Fibroblast of skin of right quadriceps (primary cell): ENCODE data around the gene SYNRG.
A peak's percentile ranks its signal among the peaks of the same experiment; 100 is the strongest.

ENCODE experiments used
- DNase-seq: peaks from one replicate; pipeline ENCODE4 v3.0.0-alpha.2; 2013

SYNRG gene

DNA sequence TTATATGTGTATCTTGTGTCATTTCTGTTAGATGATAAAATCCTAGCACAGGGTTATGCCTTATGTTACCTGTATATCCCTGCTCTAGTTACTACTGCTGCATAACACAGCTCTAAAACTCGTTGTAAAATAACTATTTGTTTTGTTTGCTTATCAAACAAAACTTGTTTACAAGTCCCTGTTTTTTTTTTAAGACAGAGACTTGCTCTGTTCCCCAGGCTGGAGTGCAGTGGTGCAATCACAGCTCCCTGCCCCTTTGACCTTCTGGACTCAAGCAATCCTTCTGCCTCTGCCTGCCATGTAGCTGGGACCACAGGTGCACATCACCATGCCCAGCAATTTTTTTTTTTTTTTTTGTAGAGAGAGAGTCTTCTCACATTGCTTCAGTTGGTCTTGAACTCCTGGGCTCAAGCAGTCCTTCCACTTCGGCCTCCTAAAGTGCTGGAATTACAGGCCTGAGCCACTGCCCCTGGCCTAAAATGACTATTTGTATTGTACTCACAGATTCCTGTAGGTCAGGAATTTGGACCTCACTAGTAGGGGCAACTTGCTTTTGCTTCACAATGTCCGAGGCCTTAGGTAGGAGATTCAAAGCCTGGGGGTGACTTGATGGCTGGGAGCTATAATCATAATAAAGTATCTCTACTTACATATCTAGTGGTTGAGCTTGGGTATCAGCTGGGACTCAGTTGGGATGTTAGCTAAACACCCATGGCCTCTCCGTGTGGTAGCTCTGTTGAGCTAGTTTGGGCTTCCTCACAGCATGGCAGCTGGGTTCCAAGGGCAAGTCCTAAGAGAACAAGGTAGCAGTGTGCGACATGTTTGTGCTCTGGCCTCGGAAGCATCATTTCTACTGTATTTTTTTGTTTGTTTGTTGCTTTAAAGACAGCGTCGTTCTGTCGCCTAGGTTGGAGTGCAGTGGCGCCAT lies 106.9 kb downstream of the SYNRG start:
- DNase-seq = no peak

DNA sequence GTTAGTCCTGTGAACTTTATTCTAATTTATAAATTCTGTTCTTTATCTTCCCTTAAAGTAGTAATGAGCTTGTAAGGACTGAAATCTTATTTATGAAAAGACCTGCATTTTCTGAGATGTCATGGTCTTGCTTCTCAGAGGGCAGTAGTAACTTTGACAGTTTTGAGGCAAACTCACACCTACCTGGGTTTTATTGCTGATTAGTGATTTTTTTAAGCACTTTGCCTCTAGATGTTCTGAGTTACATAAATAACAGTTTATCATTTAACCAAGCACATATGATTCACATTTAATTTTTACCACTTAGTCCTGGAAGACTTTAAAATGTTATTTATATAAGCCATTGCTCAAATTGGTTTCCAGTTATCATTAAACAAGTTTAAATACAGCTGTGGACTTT lies 108.8 kb downstream of the SYNRG start:
- DNase-seq = no peak

DNA sequence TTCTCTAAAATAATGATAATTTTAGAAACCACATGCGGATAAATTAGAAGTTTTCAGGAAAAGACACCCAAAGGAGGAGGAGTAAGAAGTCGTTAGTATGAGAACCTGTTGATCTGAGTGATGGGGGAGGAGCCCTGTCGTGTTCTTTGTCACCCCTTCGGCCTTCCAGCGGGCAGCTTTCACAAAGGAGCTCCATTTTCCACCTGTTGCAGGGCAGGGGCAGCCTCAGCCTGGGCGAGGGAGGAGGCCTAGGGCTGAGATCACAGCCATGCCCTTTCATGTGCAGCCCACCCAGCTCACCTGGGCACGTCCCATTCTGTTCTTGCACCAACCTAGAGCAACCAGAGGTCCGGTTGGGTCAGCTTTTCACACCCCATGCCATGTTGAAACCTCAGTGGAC lies 114.2 kb downstream of the SYNRG start:
- no peak for DNase-seq

DNA sequence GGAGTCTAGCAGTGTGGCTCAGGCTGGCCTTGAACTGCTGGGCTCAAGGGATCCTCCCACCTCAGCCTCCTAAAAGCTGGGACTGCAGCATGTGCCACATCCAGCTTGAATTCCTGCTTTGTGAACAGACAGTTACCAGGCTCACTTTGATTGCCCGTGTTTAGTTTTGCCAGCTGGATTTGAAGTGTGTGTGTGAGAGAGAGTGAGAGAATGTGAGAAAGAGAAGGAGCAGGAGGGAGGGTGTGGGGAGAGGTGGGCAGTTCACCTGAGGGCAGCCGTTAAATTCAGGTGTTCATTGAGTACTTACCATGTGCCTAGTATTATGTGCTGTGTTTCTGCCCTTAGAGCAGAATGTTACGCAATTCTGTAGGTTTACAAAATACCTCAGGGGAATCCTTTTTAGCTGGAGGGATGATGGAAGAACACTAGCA lies 114.8 kb downstream of the SYNRG start:
- DNase-seq = no peak

DNA sequence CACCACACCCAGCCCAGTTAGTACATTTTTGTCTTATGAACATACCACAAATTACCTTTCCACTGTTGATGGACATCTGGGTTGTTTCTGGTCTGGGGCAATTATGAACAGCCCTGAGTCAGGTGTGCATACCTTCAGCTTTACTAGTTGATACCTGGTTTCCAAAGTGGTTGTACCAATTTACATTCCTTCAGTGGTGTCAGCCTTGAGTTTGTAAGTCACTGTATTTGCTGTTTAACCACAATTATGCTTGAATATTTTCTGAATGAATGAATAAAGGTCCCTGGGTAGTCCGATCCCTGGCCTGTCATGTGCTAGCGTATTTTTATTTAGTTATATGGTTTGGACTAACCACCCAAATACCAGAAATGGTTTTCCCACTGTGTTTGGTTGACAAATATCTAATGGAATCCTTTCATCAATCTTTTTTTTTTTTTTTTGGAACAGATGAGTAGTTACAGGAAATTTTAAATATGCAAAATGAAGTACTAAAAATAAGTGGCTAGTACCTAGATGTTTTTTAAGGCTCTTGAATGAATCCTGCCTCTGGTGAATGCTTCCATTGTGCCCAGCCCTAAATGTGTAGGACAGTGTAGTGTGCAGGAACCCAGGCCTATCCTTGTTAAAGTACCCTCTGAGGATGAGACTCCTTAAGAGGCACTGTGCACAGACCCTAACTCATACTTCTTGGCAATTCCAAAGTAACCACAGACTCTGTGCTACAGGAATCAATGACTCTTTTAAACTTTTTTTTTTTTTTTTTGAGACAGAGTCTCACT lies 115.8 kb downstream of the SYNRG start:
- DNase-seq = peak; percentile 98

GRCh38 chr17:37492167-37492566 lies 117.1 kb downstream of the SYNRG start:
- no peak for DNase-seq

DNA sequence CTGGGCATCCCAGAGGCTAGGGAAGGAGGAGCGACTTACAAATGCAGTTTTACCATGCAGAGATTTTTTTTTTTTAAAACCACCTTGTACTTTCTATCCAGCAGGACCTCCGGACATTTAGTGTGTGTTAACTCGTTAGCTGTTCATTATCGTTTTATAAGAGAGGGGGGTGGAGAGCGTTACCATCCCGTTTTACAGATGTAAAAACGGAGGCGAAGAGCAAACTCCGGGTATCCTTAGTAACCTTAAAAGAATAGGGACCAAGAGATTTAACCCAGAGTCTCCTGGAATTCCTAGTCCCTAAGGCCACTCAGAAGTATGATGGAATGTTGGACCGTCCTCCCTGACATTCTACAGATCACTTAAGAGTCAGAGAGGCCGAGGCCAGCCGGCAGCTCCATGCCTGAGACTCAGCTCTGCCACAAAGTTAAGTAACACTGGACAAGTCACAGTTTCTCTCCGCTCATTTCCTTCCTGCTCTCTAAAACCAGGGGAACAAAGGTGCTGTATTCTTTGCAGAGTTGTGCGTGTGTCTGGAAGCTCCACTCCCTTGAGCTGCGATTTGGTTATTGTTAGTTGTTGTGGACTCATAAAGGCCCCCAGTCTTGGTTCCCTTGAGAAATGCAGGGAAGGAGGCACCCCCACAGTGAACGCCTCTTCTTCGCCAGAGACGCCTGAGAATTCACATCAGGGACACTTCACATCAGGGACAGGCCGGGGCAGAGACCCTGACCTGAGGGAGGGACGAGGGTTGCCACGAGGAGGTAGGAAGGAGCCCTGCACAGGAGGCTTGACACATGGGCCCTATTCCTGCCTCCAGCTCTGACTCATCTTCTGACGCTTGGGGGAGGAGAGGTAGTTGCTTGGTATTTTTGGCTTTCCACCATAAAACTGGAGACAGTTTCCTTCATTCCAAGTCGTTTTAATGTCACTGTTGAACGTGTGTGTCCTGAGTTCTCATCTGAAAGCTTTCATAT lies 118.3 kb downstream of the SYNRG start:
- peak; percentile 91 for DNase-seq

- peak; percentile 47 for DNase-seq
Measured at GRCh38 chr17:37490022-37490587, 119.1 kb downstream of the SYNRG start.

- DNase-seq = peak; percentile 87
Measured at GRCh38 chr17:37489197-37490001, 119.8 kb downstream of the SYNRG start, which contains the start of gene DUSP14. DUSP14 (plus strand) TSS chr17:37489891; CDS start chr17:37512273, 22,382 bp downstream.

DNA sequence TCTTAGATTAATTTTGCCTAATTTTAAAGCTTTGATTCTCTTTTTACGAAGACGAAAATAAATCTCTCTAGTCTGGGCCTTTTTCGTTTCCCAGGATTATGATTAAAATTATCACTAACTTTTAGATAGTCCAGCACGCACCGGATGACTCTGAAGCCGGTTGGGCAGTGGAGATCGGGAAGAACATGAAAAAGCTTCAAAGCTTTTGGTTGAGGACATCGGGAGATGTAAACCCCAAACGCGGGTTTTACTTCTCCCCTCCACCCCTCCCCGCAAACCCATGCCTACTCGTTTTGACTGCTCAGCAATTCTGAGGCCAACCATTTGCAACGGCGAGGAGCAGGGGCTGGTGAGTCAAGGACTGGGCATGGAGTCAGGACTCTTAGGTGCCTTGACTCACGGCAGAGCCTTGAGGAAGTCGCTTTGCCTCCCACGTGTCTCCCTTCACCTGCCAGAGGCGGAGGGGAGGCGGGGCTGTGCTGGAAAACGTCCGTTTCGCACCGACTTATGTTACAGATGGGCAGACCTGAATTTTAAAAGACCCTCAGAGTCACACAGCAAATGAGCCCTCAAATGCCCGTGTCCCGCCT lies 120.5 kb downstream of the SYNRG start:
- peak; percentile 94 for DNase-seq

GRCh38 chr17:37488009-37488604 lies 121.1 kb downstream of the SYNRG start:
- peak; percentile 98 for DNase-seq

DNA sequence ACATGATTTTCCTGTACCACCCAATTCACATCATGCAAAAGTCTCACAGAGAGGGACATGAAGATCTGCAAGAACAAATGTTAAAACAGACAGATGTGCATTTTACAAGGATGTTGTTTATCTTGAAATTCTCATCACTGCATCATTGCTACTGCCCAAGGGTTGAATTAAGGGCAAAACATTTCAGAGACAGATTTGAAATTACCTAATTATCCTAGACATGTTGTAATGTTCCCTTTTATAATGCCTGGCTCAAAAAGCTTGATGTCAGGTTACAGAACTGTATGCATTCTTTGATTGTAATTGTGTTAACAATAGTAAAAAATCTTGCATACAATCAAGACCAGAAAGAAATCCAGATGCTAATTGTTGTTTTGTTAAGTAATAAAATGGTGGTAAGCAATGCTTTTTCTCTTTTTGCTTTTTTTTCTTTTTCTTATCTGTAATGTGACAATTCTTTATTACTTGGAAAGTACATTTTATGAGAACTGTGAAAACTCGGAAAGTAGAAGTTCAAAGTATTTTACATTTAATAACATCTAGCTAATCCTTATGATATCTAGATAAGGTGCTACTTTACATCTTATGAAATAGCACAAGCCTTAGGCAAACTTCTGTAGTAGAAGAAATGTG lies 123.2 kb downstream of the SYNRG start:
- no peak for DNase-seq

GRCh38 chr17:37483311-37484039 lies 125.7 kb downstream of the SYNRG start:
- DNase-seq = peak; percentile 97

DNA sequence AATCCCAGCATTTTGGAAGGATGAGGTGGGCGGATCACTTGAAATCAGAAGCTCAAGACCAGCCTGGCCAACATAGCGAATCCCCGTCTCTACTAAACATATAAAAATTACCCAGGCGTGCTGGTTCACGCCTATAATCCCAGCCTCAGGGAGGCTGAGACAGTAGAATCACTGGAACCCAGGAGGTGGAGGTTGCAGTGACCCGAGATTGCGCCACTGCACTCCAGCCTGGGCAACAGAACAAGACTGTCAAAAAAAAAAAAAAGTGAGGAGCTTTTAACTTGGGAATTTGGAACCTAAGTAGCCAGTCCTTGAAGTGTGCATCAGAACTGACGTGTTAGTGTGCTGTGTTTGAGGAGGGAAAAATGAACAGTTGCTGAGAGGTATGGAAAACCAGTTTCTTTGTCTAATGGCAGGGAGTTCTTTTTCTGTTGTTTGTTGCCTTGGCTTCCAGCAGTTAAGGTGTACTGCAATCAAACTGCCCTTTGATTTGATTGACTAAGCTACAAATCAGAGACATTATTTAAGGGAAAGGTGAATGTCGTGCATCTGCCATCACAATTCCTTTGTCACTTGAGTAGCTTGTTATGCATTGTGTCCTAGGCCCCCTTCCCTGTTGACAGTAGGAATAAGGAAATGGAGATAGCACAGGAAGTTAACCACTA lies 128.1 kb downstream of the SYNRG start:
- DNase-seq = no peak

GRCh38 chr17:37480427-37480826 lies 128.8 kb downstream of the SYNRG start:
- DNase-seq = no peak

DNA sequence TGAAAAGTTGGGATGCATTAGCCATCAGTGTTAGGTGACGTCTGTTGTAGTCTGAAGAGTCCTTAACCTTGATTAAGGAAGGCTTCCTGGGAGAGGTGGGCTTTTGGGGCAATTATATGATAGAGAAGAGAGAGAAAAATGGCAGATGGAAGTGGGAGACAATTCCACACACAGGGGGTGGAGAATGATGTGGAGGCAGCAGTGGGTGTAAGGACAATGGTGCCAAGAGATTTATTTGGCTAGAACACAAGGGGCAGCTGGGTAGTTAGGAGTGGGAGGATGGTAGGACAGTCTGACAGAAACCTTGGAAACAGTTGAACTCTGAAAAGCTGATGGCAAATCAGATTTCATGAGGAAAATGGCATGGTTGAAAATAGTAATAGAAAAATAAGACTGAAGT lies 130.2 kb downstream of the SYNRG start:
- no peak for DNase-seq

DNA sequence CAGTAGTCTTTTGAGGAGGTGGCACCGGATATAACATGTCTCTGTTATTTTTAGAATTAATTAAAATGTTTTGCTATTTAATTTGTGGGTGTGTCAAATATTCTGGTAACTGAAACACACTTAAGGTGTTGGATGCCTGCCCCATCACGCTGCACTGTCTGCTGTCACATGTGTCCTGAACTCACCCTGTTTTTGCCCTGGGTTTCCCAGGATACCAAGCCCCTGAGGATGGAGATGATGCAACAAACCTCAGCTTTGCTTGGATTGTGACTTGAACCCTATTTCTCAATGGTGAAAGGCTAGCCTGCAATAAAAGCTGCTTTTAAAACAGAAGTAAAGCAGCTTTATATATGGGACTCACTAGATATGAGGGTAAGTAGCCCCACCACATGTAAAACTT lies 131.0 kb downstream of the SYNRG start:
- peak; percentile 80 for DNase-seq

GRCh38 chr17:37476431-37477120 lies 132.6 kb downstream of the SYNRG start:
- DNase-seq = peak; percentile 44
